ENCODE data around the gene PRSS53.

DNA sequence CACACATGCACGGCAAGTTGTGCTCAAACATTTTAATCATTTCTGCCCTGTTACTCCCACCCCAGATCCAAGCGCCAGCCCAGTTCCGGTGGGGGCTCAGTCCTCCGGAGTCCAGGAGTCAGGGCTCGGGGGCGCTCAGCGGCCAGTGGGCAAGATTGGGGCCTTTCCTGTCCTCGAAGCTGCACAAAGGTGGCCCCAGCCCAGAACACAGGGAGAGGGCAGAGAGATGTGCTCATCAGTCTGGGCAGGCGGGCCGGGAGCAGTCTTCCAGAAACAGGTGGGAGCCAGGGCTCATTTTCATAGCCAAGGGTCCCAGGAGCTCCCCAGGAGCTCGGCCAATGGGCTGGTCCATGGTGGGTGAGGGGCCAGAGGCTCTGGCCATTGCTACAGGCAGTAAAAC is 42.7 kb upstream of the PRSS53 start:
- TF ChIP-seq, protein P1, sequence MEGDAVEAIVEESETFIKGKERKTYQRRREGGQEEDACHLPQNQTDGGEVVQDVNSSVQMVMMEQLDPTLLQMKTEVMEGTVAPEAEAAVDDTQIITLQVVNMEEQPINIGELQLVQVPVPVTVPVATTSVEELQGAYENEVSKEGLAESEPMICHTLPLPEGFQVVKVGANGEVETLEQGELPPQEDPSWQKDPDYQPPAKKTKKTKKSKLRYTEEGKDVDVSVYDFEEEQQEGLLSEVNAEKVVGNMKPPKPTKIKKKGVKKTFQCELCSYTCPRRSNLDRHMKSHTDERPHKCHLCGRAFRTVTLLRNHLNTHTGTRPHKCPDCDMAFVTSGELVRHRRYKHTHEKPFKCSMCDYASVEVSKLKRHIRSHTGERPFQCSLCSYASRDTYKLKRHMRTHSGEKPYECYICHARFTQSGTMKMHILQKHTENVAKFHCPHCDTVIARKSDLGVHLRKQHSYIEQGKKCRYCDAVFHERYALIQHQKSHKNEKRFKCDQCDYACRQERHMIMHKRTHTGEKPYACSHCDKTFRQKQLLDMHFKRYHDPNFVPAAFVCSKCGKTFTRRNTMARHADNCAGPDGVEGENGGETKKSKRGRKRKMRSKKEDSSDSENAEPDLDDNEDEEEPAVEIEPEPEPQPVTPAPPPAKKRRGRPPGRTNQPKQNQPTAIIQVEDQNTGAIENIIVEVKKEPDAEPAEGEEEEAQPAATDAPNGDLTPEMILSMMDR (IDR thresholded peaks at IDR 0.05; ENCODE audit: insufficient read depth, low read length, poor library complexity, severe bottlenecking) = no peak
- TF ChIP-seq EZH2phosphoT487 (conservative IDR thresholded peaks at IDR 0.05; ENCODE audit: low read length) = no peak
